DMS79 (cell line): ENCODE measurements around the gene TCEAL5.
"Not testable (repeated sequence)": the region's sequence is repeated elsewhere in the genome, so short reads cannot be mapped to it uniquely, and the experiment has no call there.

Source experiments
- DNase-seq: peaks from one replicate; lab custom pipeline; 2025; lab: John Stamatoyannopoulos, UW

TCEAL5 gene

GRCh38 chrX:103276581-103277002, at the start of gene TCEAL5:
TCEAL5 (minus strand) TSS chrX:103276750; CDS start chrX:103274563, 2,187 bp downstream.
- peak; percentile 55 for DNase-seq

- DNase-seq = no peak
These were observed 34.8 kb upstream of the TCEAL5 start for GRCh38 chrX:103311399-103311780.

GRCh38 chrX:103310555-103311398, 34.2 kb upstream of the TCEAL5 start, which contains the start of gene BEX2:
BEX2 (minus strand) TSS chrX:103310990; CDS start chrX:103309976, 1,014 bp downstream.
- peak; percentile 77 for DNase-seq

- DNase-seq = peak; percentile 63
These were observed 33.5 kb upstream of the TCEAL5 start for GRCh38 chrX:103309860-103310554.

- DNase-seq = not testable (repeated sequence)
These were observed 29.1 kb upstream of the TCEAL5 start for GRCh38 chrX:103305666-103306065.

- no peak for DNase-seq
These were observed 28.2 kb upstream of the TCEAL5 start for GRCh38 chrX:103304705-103305104.

GRCh38 chrX:103293118-103293517, 16.6 kb upstream of the TCEAL5 start:
- no peak for DNase-seq

GRCh38 chrX:103279624-103280023, 3.1 kb upstream of the TCEAL5 start:
- DNase-seq = no peak

- DNase-seq = peak; percentile 18
These were observed 493 bp downstream of the TCEAL5 start for GRCh38 chrX:103275947-103276567.

GRCh38 chrX:103274284-103274683, 2.3 kb downstream of the TCEAL5 start:
- DNase-seq = no peak

GRCh38 chrX:103258275-103258674, 18.3 kb downstream of the TCEAL5 start:
- DNase-seq = no peak

- DNase-seq = no peak
These were observed 19.9 kb downstream of the TCEAL5 start for GRCh38 chrX:103256651-103257050.

GRCh38 chrX:103254921-103255493, 21.5 kb downstream of the TCEAL5 start, which contains the start of gene TCEAL8:
TCEAL8 (minus strand) TSS chrX:103255155; CDS start chrX:103253979, 1,176 bp downstream.
- DNase-seq = peak; percentile 87

GRCh38 chrX:103254171-103254824, 22.3 kb downstream of the TCEAL5 start:
- DNase-seq = peak; percentile 77

GRCh38 chrX:103253608-103254007, 22.9 kb downstream of the TCEAL5 start:
- no peak for DNase-seq

GRCh38 chrX:103250977-103251376, 25.6 kb downstream of the TCEAL5 start:
- no peak for DNase-seq

- DNase-seq = no peak
These were observed 26.7 kb downstream of the TCEAL5 start for GRCh38 chrX:103249805-103250204.

- no peak for DNase-seq
These were observed 28.0 kb downstream of the TCEAL5 start for GRCh38 chrX:103248553-103248952.

- DNase-seq = no peak
These were observed 36.4 kb downstream of the TCEAL5 start for GRCh38 chrX:103240155-103240554.

GRCh38 chrX:103236296-103236695, 40.3 kb downstream of the TCEAL5 start:
- no peak for DNase-seq

GRCh38 chrX:103235608-103236007, 40.9 kb downstream of the TCEAL5 start:
- not testable (repeated sequence) for DNase-seq

- DNase-seq = no peak
These were observed 41.7 kb downstream of the TCEAL5 start for GRCh38 chrX:103234869-103235268.
